Breast epithelium (tissue), 4 donors: ENCODE measurements around the gene THBS2. TPM values are rescaled to one million over a fixed set of nuclear protein-coding genes. Genes with fewer than 3 reads are reported as not detected.

Experiments
- DNase-seq, 2 donors: peaks; one replicate each; pipeline ENCODE4 v3.0.0-alpha.2; 2019; ENCODE audit warnings: low spot score in 2 of 2
- H3K27ac ChIP-seq, 2 donors: fragments of 200-600 bp; sonication (generic) in 1 of 2; one replicate each; pipeline ENCODE4 v1.5.1; 2016 to 2019; ENCODE audit warnings: mild to moderate bottlenecking in 1 of 2
- H3K27me3 ChIP-seq, 2 donors: fragments of 200-600 bp; sonication (generic) in 1 of 2; one replicate each; pipeline versions ENCODE4 v1.5.1 to v1.6.0; 2017 to 2019; ENCODE audit warnings: control low read depth in 1 of 2, mild to moderate bottlenecking in 1 of 2
- H3K36me3 ChIP-seq: fragments of 200-600 bp; one replicate; pipeline ENCODE4 v1.5.1; 2019
- H3K4me1 ChIP-seq, 2 donors: fragments of 200-600 bp; sonication (generic); one replicate each; pipeline ENCODE4 v1.5.1; 2016 to 2019; ENCODE audit warnings: control low read depth in 1 of 2
- H3K4me3 ChIP-seq, 3 donors: fragments of 200-600 bp; sonication (generic); 1 replicate in 2 of 3; 2 replicates in 1 of 3; pipeline ENCODE4 v1.5.1; 2016 to 2019; ENCODE audit warnings: mild to moderate bottlenecking in 3 of 3, moderate library complexity in 2 of 3
- H3K9me3 ChIP-seq, 2 donors: fragments of 200-600 bp; sonication (generic) in 1 of 2; one replicate each; pipeline ENCODE4 v1.5.1; 2016 to 2019; ENCODE audit warnings: control low read depth in 1 of 2
- POLR2A ChIP-seq: fragments of 450-650 bp; IDR thresholded peaks from one replicate; pipeline ENCODE4 v1.6.1; 2016; ENCODE audit warnings: antibody characterized with exemption, mild to moderate bottlenecking, moderate library complexity
- POLR2AphosphoS5 ChIP-seq, 3 donors: sonication (generic); formaldehyde crosslinking; IDR thresholded peaks; one replicate each; pipeline ENCODE4 v1.6.1; 2017; ENCODE audit warnings: antibody characterized with exemption in 3 of 3
- intact Hi-C: fragments of 100-400 bp; cut with DNase I; formaldehyde crosslinking; loops from one replicate; pipeline ENCODE4 v1.15.1; 2023; ENCODE audit warnings: low total_unique reads
- total RNA-seq, 3 donors: library from RNA; depleted of rRNA; stranded (reverse); fragments of >200 nt; gene quantifications; one replicate each; pipeline ENCODE4 v1.1.0, GENCODE V29; 2016
- TF ChIP-seq, protein P1 (sequence below), 3 donors: fragments of 450-650 bp; IDR thresholded peaks; one replicate each; pipeline ENCODE4 v1.5.1; 2016 to 2017; ENCODE audit warnings: antibody characterized with exemption in 3 of 3, mild to moderate bottlenecking in 3 of 3, moderate library complexity in 3 of 3

The THBS2 gene
- total RNA-seq, 3 donors from 2014 or later, result 31.9 to 145 (median 73.0) TPM

- H3K27me3 ChIP-seq, result no peaks in the 10 kb centered on the region
- no peaks in the 10 kb centered on the region for H3K9me3 ChIP-seq
- no peak overlapping the region for H3K27ac ChIP-seq
- H3K36me3 ChIP-seq, result no peaks in the 10 kb centered on the region
- TF ChIP-seq, protein P1, sequence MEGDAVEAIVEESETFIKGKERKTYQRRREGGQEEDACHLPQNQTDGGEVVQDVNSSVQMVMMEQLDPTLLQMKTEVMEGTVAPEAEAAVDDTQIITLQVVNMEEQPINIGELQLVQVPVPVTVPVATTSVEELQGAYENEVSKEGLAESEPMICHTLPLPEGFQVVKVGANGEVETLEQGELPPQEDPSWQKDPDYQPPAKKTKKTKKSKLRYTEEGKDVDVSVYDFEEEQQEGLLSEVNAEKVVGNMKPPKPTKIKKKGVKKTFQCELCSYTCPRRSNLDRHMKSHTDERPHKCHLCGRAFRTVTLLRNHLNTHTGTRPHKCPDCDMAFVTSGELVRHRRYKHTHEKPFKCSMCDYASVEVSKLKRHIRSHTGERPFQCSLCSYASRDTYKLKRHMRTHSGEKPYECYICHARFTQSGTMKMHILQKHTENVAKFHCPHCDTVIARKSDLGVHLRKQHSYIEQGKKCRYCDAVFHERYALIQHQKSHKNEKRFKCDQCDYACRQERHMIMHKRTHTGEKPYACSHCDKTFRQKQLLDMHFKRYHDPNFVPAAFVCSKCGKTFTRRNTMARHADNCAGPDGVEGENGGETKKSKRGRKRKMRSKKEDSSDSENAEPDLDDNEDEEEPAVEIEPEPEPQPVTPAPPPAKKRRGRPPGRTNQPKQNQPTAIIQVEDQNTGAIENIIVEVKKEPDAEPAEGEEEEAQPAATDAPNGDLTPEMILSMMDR (IDR thresholded peaks at IDR 0.05), result no peak
- TF ChIP-seq POLR2AphosphoS5 (IDR thresholded peaks at IDR 0.05), result peak in 1 of 3 donors; percentile 10
- H3K4me3 ChIP-seq, result no peak overlapping the region
- intact Hi-C loops, result no loop called here
- H3K4me1 ChIP-seq, result no peaks in the 10 kb centered on the region
- DNase-seq, result no peak
Observed at GRCh38 chr6:169233832-169234231, 19.8 kb downstream of the THBS2 start.

GRCh38 chr6:169233181-169233580, 20.5 kb downstream of the THBS2 start:
- TF ChIP-seq POLR2AphosphoS5 (IDR thresholded peaks at IDR 0.05) (no peak), POLR2A (no peak)
- TF ChIP-seq, protein P1 (IDR thresholded peaks at IDR 0.05), result no peak
- intact Hi-C loops, result no loop called here
- Histone ChIP-seq H3K4me1 (no peaks in the 10 kb centered on the region), H3K27ac (no peak overlapping the region), H3K27me3 (no peaks in the 10 kb centered on the region), H3K36me3 (no peaks in the 10 kb centered on the region), H3K9me3 (no peaks in the 10 kb centered on the region), H3K4me3 (no peak overlapping the region)
- no peak for DNase-seq

GRCh38 chr6:169232507-169232931, 21.1 kb downstream of the THBS2 start:
- no peaks in the 10 kb centered on the region for H3K36me3 ChIP-seq
- TF ChIP-seq POLR2AphosphoS5 (IDR thresholded peaks at IDR 0.05) (no peak), POLR2A (no peak)
- TF ChIP-seq, protein P1 (IDR thresholded peaks at IDR 0.05), result no peak

GRCh38 chr6:169231790-169232506, 21.7 kb downstream of the THBS2 start:
- no peaks in the 10 kb centered on the region for H3K9me3 ChIP-seq
- no peak overlapping the region for H3K4me3 ChIP-seq
- H3K27ac ChIP-seq, result no peak overlapping the region
- intact Hi-C loops, result no loop called here
- no peaks in the 10 kb centered on the region for H3K4me1 ChIP-seq
- no peak for DNase-seq
- no peaks in the 10 kb centered on the region for H3K36me3 ChIP-seq
- TF ChIP-seq POLR2AphosphoS5 (IDR thresholded peaks at IDR 0.05) (no peak), POLR2A (no peak)
- TF ChIP-seq, protein P1 (IDR thresholded peaks at IDR 0.05), result no peak
- H3K27me3 ChIP-seq, result no peaks in the 10 kb centered on the region

More at GRCh38 chr6:169232507-169232931, 21.1 kb downstream of the THBS2 start:
- Histone ChIP-seq H3K9me3 (no peaks in the 10 kb centered on the region), H3K4me3 (no peak overlapping the region), H3K4me1 (no peaks in the 10 kb centered on the region), H3K27ac (no peak overlapping the region), H3K27me3 (no peaks in the 10 kb centered on the region)
- intact Hi-C loops, result no loop called here
- DNase-seq, result no peak

DNA sequence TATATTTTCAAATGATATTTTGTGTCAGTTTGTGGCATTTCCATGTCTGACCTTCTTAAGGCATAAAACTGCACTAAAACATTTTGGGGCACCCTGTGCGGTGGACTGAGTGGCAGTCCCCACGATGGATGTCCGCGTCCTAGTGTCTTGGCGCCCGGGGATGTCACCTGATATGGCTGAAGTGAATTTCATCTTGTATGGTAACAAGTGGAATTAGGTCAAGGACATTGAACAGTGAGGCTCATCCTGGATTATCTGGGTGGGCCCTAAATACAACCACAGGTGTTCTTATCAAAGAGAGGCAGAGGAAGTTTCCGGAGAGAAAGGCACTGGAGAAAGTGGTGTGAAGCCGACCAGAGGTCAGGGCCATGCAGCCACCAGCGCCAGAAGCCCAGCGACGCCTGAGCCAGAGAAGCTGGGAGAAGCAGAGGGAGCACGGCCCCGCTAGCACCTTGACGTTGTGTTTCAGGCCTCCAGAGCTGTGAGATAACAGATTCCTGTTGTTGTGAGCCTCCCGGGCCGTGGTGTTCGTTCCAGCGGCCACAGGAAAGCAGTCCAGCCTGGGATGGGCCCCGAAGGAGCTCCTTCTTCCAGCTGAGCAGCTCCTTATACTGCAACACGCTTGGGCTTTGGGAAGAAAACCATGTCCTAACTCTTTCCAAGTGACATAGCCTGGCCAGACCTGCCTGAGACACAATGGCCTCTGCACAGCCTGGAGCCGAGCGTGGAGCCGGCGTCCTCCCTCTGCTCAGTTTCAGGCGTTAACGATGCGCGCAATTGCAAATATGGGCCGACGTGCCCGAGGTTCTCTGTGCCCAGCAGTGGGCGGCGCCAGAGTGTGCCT, 22.5 kb downstream of the THBS2 start:
- no peaks in the 10 kb centered on the region for H3K9me3 ChIP-seq
- no peaks in the 10 kb centered on the region for H3K27me3 ChIP-seq
- TF ChIP-seq POLR2A (no peak), POLR2AphosphoS5 (IDR thresholded peaks at IDR 0.05) (no peak)
- TF ChIP-seq, protein P1 (IDR thresholded peaks at IDR 0.05), result no peak
- H3K4me1 ChIP-seq, result no peaks in the 10 kb centered on the region
- H3K4me3 ChIP-seq, result no peak overlapping the region
- no peak overlapping the region for H3K27ac ChIP-seq
- H3K36me3 ChIP-seq, result no peaks in the 10 kb centered on the region
- intact Hi-C loops, result no loop called here
- no peak for DNase-seq
